ENCODE measurements around the gene SULT1E1. TPM values are rescaled to one million over a fixed set of nuclear protein-coding genes. Genes with fewer than 3 reads are reported as not detected.

The SULT1E1 gene
- total RNA-seq, 4 donors from 2014 or later, result 18.6 to 198 (median 44.1) TPM

GRCh38 chr4:69823481-69824186 lies 36.3 kb downstream of the SULT1E1 start:
- peak in 1 of 2 donors; percentile 43 for TF ChIP-seq CTCF (IDR thresholded peaks at IDR 0.05)
- no peak for TF ChIP-seq POLR2A (IDR thresholded peaks at IDR 0.05)
- 76% methylated on average over 8 of the region's 8 CpGs for WGBS
- no peak for DNase-seq (ENCODE audit: low spot score in 2 of 2)

GRCh38 chr4:69823048-69823447 lies 36.9 kb downstream of the SULT1E1 start:
- 85% methylated on average over 4 of the region's 4 CpGs for WGBS
- no peak for TF ChIP-seq EP300 (IDR thresholded peaks at IDR 0.05)
- no peak for TF ChIP-seq POLR2AphosphoS5 (IDR thresholded peaks at IDR 0.05)
- no peak for TF ChIP-seq CTCF (IDR thresholded peaks at IDR 0.05)
- no peak for TF ChIP-seq POLR2A (IDR thresholded peaks at IDR 0.05)
- Histone ChIP-seq H3K27me3 (no peaks in the 10 kb centered on the region), H3K4me3 (no peak overlapping the region), H3K27ac (no peak overlapping the region), H3K4me1 (no peaks in the 10 kb centered on the region), H3K9me3 (no peaks in the 10 kb centered on the region), H3K36me3 (no peaks in the 10 kb centered on the region)
- no peak for DNase-seq (ENCODE audit: low spot score in 2 of 2)

More at GRCh38 chr4:69823481-69824186, 36.3 kb downstream of the SULT1E1 start:
- H3K27ac ChIP-seq, result no peak overlapping the region
- H3K4me1 ChIP-seq, result no peaks in the 10 kb centered on the region
- no peaks in the 10 kb centered on the region for H3K36me3 ChIP-seq
- no peaks in the 10 kb centered on the region for H3K9me3 ChIP-seq
- H3K4me3 ChIP-seq, result no peak overlapping the region
- no peaks in the 10 kb centered on the region for H3K27me3 ChIP-seq

- Histone ChIP-seq H3K4me3 (no peak overlapping the region), H3K9me3 (no peaks in the 10 kb centered on the region), H3K27ac (no peak overlapping the region), H3K4me1 (no peaks in the 10 kb centered on the region), H3K27me3 (no peaks in the 10 kb centered on the region), H3K36me3 (no peaks in the 10 kb centered on the region)
- DNase-seq (ENCODE audit: low spot score in 2 of 2), result no peak
- WGBS, result 89% methylated on average over 5 of the region's 5 CpGs
- TF ChIP-seq POLR2A (IDR thresholded peaks at IDR 0.05) (no peak), POLR2AphosphoS5 (IDR thresholded peaks at IDR 0.05) (no peak), EP300 (IDR thresholded peaks at IDR 0.05) (no peak), CTCF (IDR thresholded peaks at IDR 0.05) (no peak)
Observed at GRCh38 chr4:69822198-69822597, 37.7 kb downstream of the SULT1E1 start.

- Histone ChIP-seq H3K4me3 (no peak overlapping the region), H3K36me3 (no peaks in the 10 kb centered on the region), H3K4me1 (no peaks in the 10 kb centered on the region), H3K27ac (no peak overlapping the region), H3K9me3 (no peaks in the 10 kb centered on the region), H3K27me3 (no peaks in the 10 kb centered on the region)
- no peak for DNase-seq (ENCODE audit: low spot score in 2 of 2)
- 92% methylated on average over 1 of the region's 1 CpG for whole genome bisulfite sequencing
- TF ChIP-seq POLR2A (IDR thresholded peaks at IDR 0.05) (no peak), EP300 (IDR thresholded peaks at IDR 0.05) (no peak), POLR2AphosphoS5 (IDR thresholded peaks at IDR 0.05) (no peak), CTCF (IDR thresholded peaks at IDR 0.05) (no peak)
Observed at GRCh38 chr4:69818060-69818639, 41.8 kb downstream of the SULT1E1 start.

- H3K9me3 ChIP-seq, result no peaks in the 10 kb centered on the region
- H3K27ac ChIP-seq, result no peak overlapping the region
- no peak overlapping the region for H3K4me3 ChIP-seq
- H3K27me3 ChIP-seq, result no peaks in the 10 kb centered on the region
- H3K36me3 ChIP-seq, result no peaks in the 10 kb centered on the region
- WGBS, result 80% methylated on average over 3 of the region's 3 CpGs
- TF ChIP-seq EP300 (IDR thresholded peaks at IDR 0.05) (no peak), POLR2AphosphoS5 (IDR thresholded peaks at IDR 0.05) (no peak), CTCF (IDR thresholded peaks at IDR 0.05) (no peak), POLR2A (IDR thresholded peaks at IDR 0.05) (no peak)
- no peak for DNase-seq (ENCODE audit: low spot score in 2 of 2)
- H3K4me1 ChIP-seq, result no peaks in the 10 kb centered on the region
Observed at GRCh38 chr4:69816236-69816635, 43.7 kb downstream of the SULT1E1 start.
